ENCODE data around the gene FARS2. TPM values are rescaled to one million over a fixed set of nuclear protein-coding genes. Genes with fewer than 3 reads are reported as not detected.

Gene FARS2
- total RNA-seq, 1 donor from 2014 or later, result 23.3 TPM

DNA sequence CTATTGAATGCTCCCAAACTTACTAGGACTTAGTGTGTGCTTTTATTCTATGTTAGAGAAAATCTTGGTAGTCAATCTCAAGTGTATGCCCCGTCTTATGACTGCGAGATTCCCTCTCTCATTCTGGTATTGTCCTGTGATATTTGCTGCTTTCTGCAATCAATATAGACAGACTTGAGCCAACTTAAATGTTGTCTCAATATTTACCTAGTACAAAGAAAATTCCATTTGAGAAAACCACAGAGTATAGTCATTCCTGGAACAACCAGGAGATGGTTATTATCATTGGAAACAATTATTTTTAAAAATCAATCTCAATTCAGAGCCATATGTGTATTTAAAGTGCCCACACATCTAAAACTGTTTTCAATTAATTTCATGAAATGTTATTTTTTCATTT lies 415.4 kb downstream of the FARS2 start:
- Mint-ChIP-seq H3K4me3 (no peak overlapping the region), H3K9me3 (no peaks in the 10 kb centered on the region), H3K36me3 (ENCODE audit: low read depth) (no peaks in the 10 kb centered on the region), H3K27ac (ENCODE audit: unreplicated experiment) (no peak overlapping the region), H3K4me1 (peaks cover 22% of the 10 kb centered on the region), H3K27me3 (ENCODE audit: low read depth) (no peaks in the 10 kb centered on the region)
- TF ChIP-seq, protein P1, sequence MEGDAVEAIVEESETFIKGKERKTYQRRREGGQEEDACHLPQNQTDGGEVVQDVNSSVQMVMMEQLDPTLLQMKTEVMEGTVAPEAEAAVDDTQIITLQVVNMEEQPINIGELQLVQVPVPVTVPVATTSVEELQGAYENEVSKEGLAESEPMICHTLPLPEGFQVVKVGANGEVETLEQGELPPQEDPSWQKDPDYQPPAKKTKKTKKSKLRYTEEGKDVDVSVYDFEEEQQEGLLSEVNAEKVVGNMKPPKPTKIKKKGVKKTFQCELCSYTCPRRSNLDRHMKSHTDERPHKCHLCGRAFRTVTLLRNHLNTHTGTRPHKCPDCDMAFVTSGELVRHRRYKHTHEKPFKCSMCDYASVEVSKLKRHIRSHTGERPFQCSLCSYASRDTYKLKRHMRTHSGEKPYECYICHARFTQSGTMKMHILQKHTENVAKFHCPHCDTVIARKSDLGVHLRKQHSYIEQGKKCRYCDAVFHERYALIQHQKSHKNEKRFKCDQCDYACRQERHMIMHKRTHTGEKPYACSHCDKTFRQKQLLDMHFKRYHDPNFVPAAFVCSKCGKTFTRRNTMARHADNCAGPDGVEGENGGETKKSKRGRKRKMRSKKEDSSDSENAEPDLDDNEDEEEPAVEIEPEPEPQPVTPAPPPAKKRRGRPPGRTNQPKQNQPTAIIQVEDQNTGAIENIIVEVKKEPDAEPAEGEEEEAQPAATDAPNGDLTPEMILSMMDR (conservative IDR thresholded peaks at IDR 0.05), result no peak
- DNase-seq (ENCODE audit: low read depth, low spot score), result no peak

DNA sequence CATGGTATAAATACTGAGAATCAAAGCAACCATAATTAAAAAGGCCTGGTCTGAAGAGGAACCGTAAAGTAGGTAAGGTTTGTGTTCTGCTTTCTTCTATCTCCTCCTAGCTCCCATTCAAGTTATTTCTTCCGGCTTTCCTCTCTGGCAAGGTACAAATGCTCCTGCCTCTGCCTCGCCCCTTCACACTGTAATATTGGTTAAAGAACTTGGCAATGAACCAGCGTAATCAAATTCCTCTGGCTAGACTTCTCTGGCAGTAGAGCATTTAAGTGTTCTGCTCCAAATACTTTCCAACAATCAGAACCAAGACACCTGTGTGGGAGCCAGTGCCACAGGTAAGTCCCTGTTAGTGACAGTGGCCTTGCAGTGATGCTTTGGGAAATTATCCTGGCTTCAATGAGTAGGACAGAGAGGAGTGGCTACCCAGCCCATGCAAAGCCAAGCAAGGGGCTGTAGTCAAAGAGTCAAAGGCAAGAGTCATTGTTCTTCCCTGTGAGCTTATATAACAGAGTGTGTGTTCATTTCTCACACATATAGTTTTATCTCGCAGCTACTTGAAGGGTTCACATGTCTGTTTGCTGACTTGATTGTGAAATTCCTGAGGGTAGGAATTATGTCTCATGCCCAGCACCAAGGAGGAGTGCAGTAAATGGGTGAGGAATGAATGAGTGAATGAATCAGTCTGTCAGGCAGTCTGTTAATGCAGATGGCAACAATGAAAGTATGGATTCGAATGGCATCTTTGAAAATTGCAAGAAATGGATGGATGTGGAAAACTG lies 416.1 kb downstream of the FARS2 start:
- no peak for DNase-seq (ENCODE audit: low read depth, low spot score)
- Mint-ChIP-seq H3K36me3 (ENCODE audit: low read depth) (no peaks in the 10 kb centered on the region), H3K4me3 (no peak overlapping the region), H3K4me1 (peaks cover 21% of the 10 kb centered on the region), H3K27ac (ENCODE audit: unreplicated experiment) (no peak overlapping the region), H3K9me3 (no peaks in the 10 kb centered on the region), H3K27me3 (ENCODE audit: low read depth) (no peaks in the 10 kb centered on the region)
- TF ChIP-seq, protein P1 (conservative IDR thresholded peaks at IDR 0.05), result no peak

DNA sequence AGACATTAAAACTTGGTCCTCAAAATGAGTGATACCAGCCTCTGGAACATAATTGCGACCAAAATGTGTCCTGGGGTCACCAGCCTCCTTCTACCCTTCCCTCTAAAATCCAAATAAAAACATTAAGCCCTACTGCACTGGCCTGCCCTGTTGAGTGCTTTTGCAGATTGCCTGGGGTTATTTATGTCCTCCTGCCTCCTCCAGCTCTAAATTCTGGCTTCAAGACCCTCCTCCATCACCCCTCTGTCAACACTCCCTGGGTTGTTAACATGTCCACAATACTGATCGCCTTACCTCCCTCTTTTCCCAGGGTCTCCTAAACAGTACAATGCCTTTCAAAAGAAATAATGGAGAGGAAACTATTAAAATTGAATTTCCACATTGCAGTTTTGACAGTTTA lies 418.0 kb downstream of the FARS2 start:
- Mint-ChIP-seq H3K9me3 (peaks cover 3% of the 10 kb centered on the region), H3K4me3 (no peak overlapping the region), H3K27ac (ENCODE audit: unreplicated experiment) (no peak overlapping the region), H3K36me3 (ENCODE audit: low read depth) (peaks cover 3% of the 10 kb centered on the region), H3K4me1 (peaks cover 18% of the 10 kb centered on the region), H3K27me3 (ENCODE audit: low read depth) (no peaks in the 10 kb centered on the region)
- TF ChIP-seq, protein P1 (conservative IDR thresholded peaks at IDR 0.05), result no peak
- no peak for DNase-seq (ENCODE audit: low read depth, low spot score)

DNA sequence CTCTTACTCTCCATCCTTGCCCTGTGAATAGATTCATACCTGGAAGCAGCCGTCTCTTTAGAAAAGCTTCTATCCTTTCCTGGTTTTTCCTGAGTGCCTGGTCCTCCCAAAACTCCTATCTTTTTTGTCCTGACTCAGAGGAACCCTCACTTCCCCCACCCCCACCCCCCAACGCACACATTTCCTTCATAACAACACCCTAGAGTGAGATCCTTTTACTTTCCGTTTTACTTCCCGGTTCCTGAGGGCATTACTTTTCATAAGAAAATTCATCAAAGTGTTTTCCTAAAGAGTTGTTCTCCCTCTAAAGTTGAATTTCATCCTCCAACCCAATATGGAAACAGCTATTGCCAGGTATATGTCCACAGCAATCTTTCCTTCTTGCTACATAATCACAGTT lies 418.4 kb downstream of the FARS2 start:
- Mint-ChIP-seq H3K4me3 (no peak overlapping the region), H3K9me3 (peaks cover 3% of the 10 kb centered on the region), H3K27me3 (ENCODE audit: low read depth) (no peaks in the 10 kb centered on the region), H3K27ac (ENCODE audit: unreplicated experiment) (no peak overlapping the region), H3K36me3 (ENCODE audit: low read depth) (peaks cover 4% of the 10 kb centered on the region), H3K4me1 (peaks cover 22% of the 10 kb centered on the region)
- TF ChIP-seq, protein P1 (conservative IDR thresholded peaks at IDR 0.05), result no peak
- no peak for DNase-seq (ENCODE audit: low read depth, low spot score)

DNA sequence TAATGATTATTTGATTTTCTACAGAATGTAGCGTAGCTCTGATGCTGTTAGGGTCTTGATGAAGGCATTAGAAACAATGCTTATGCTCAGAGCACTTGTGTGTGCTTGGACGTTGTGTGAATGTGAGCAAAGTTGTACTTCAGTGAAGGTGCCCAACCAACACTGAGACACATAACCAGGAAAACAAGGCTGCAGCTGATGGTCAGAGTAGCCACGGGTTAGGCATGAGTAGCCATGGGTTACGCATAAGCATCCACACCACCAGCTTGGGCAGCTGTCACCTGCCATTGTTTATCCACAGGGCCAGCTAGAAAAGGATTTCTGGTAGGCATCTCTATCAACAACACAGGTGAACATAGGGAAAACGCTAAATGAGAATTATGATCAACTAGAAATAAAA lies 418.8 kb downstream of the FARS2 start:
- peaks cover 6% of the 10 kb centered on the region for H3K36me3 Mint-ChIP-seq (ENCODE audit: low read depth)
- peaks cover 3% of the 10 kb centered on the region for H3K9me3 Mint-ChIP-seq
- H3K27me3 Mint-ChIP-seq (ENCODE audit: low read depth), result no peaks in the 10 kb centered on the region
- no peak overlapping the region for H3K27ac Mint-ChIP-seq (ENCODE audit: unreplicated experiment)
- TF ChIP-seq, protein P1 (conservative IDR thresholded peaks at IDR 0.05), result no peak
- H3K4me1 Mint-ChIP-seq, result peaks cover 24% of the 10 kb centered on the region
- DNase-seq (ENCODE audit: low read depth, low spot score), result no peak
- no peak overlapping the region for H3K4me3 Mint-ChIP-seq

All from neural crest cell (in vitro differentiated cells).